MM.1S (cell line): Measurements from ENCODE around the gene KCNA5.

ENCODE experiments used
- DNase-seq: peaks from one replicate; pipeline ENCODE4 v3.0.0-alpha.2; 2015
- H2AFZ ChIP-seq: fragments of 300-600 bp; sonication (generic); 2 replicates; pipeline ENCODE4 v1.6.0; 2016; ENCODE audit warnings: antibody characterized with exemption, low read length
- H3F3A ChIP-seq: fragments of 300-600 bp; sonication (generic); 2 replicates; pipeline ENCODE4 v1.6.1; 2016; ENCODE audit warnings: mild to moderate bottlenecking, antibody characterized with exemption, low read length, moderate library complexity, mixed read lengths; ENCODE audit not compliant: insufficient read depth
- H3K27ac ChIP-seq: fragments of 300-600 bp; sonication (generic); 2 replicates; pipeline ENCODE4 v1.5.1; 2016; ENCODE audit warnings: mild to moderate bottlenecking, low read length
- H3K27me3 ChIP-seq: fragments of 300-600 bp; sonication (generic); replicated peaks from 2 replicates; pipeline ENCODE4 v1.6.0; 2016; ENCODE audit warnings: low read length; ENCODE audit not compliant: insufficient read depth
- H3K36me3 ChIP-seq: fragments of 300-600 bp; sonication (generic); replicated peaks from 2 replicates; pipeline ENCODE4 v1.6.1; 2016; ENCODE audit warnings: mild to moderate bottlenecking, low read length, mixed read lengths; ENCODE audit not compliant: insufficient read depth
- H3K4me1 ChIP-seq: fragments of 300-600 bp; sonication (generic); 2 replicates; pipeline ENCODE4 v1.6.1; 2016; ENCODE audit warnings: low read length, mixed read lengths
- H3K4me2 ChIP-seq: fragments of 300-600 bp; sonication (generic); 2 replicates; pipeline ENCODE4 v1.6.0; 2016; ENCODE audit warnings: low read depth, low read length
- H3K4me3 ChIP-seq: fragments of 300-600 bp; sonication (generic); 2 replicates; pipeline ENCODE4 v1.5.1; 2016; ENCODE audit warnings: low read length, mixed read lengths
- H3K79me2 ChIP-seq: fragments of 300-600 bp; sonication (generic); 2 replicates; pipeline ENCODE4 v1.6.1; 2016; ENCODE audit warnings: mixed run types, low read length, mixed read lengths
- H3K9ac ChIP-seq: fragments of 300-600 bp; sonication (generic); 2 replicates; pipeline ENCODE4 v1.6.1; 2016; ENCODE audit warnings: low read length, mixed read lengths
- H3K9me2 ChIP-seq: fragments of 300-600 bp; sonication (generic); replicated peaks from 2 replicates; pipeline ENCODE4 v1.6.1; 2016; ENCODE audit warnings: mild to moderate bottlenecking, low read length, mixed read lengths; ENCODE audit not compliant: insufficient read depth
- H3K9me3 ChIP-seq: fragments of 300-600 bp; sonication (generic); replicated peaks from 2 replicates; pipeline ENCODE4 v1.6.1; 2016; ENCODE audit warnings: mild to moderate bottlenecking, low read length, mixed read lengths; ENCODE audit not compliant: insufficient read depth
- H4K20me1 ChIP-seq: fragments of 300-600 bp; sonication (generic); 2 replicates; pipeline ENCODE4 v1.6.1; 2016; ENCODE audit warnings: mild to moderate bottlenecking, low read length, moderate library complexity, mixed read lengths; ENCODE audit not compliant: insufficient read depth
- CTCF ChIP-seq: fragments of 300-600 bp; sonication (generic); IDR thresholded peaks from 2 replicates; pipeline ENCODE4 v1.5.1; 2016; ENCODE audit warnings: antibody characterized with exemption, low read length, mixed read lengths
- EZH2 ChIP-seq: fragments of 300-600 bp; sonication (generic); optimal IDR thresholded peaks from 2 replicates; pipeline ENCODE3; 2017; ENCODE audit warnings: low read depth, mild to moderate bottlenecking, antibody characterized with exemption, low read length, mixed read lengths
- EZH2phosphoT487 ChIP-seq: fragments of 300-600 bp; sonication (generic); IDR thresholded peaks from 2 replicates; pipeline ENCODE4 v1.6.1; 2018; ENCODE audit warnings: antibody characterized with exemption, low read length

KCNA5 gene

GRCh38 chr12:5088586-5089264, 45.0 kb downstream of the KCNA5 start:
- TF ChIP-seq EZH2phosphoT487 = no peak
- TF ChIP-seq CTCF = no peak
- no peak for TF ChIP-seq EZH2
- no peak for DNase-seq
- Histone ChIP-seq H3K79me2 (no peaks in the 10 kb centered on the region), H3K9ac (no peak overlapping the region), H3K27me3 (no peaks in the 10 kb centered on the region), H3K9me2 (no peaks in the 10 kb centered on the region), H3K27ac (no peak overlapping the region), H2AFZ (no peak overlapping the region), H3K4me1 (no peaks in the 10 kb centered on the region), H3K4me2 (no peak overlapping the region), H3K36me3 (no peaks in the 10 kb centered on the region), H3F3A (no peaks in the 10 kb centered on the region), H3K9me3 (no peaks in the 10 kb centered on the region), H3K4me3 (no peak overlapping the region), H4K20me1 (no peaks in the 10 kb centered on the region)

- Histone ChIP-seq H4K20me1 (no peaks in the 10 kb centered on the region), H3K9ac (no peak overlapping the region), H3K4me1 (no peaks in the 10 kb centered on the region), H3K4me2 (no peak overlapping the region), H3K9me3 (no peaks in the 10 kb centered on the region), H3K27ac (no peak overlapping the region), H3K4me3 (no peak overlapping the region), H3K27me3 (no peaks in the 10 kb centered on the region), H3K79me2 (no peaks in the 10 kb centered on the region), H3K36me3 (no peaks in the 10 kb centered on the region), H3K9me2 (no peaks in the 10 kb centered on the region), H2AFZ (no peak overlapping the region), H3F3A (no peaks in the 10 kb centered on the region)
- no peak for DNase-seq
- no peak for TF ChIP-seq EZH2phosphoT487
- no peak for TF ChIP-seq EZH2
- TF ChIP-seq CTCF = no peak
Measured at GRCh38 chr12:5094551-5094950, 50.9 kb downstream of the KCNA5 start.

GRCh38 chr12:5094986-5095385, 51.3 kb downstream of the KCNA5 start:
- no peak overlapping the region for H3K4me3 ChIP-seq
- H3K4me2 ChIP-seq = no peak overlapping the region
- TF ChIP-seq CTCF = no peak
- TF ChIP-seq EZH2 = no peak
- no peaks in the 10 kb centered on the region for H3K9me2 ChIP-seq
- H3F3A ChIP-seq = no peaks in the 10 kb centered on the region
- H3K9ac ChIP-seq = no peak overlapping the region
- no peak for DNase-seq
- H4K20me1 ChIP-seq = no peaks in the 10 kb centered on the region
- no peak overlapping the region for H2AFZ ChIP-seq
- H3K27me3 ChIP-seq = no peaks in the 10 kb centered on the region
- H3K27ac ChIP-seq = no peak overlapping the region
- H3K4me1 ChIP-seq = no peaks in the 10 kb centered on the region
- no peaks in the 10 kb centered on the region for H3K9me3 ChIP-seq
- H3K36me3 ChIP-seq = no peaks in the 10 kb centered on the region
- no peaks in the 10 kb centered on the region for H3K79me2 ChIP-seq
